Thyroid gland (tissue), 4 donors: Measurements from ENCODE around the gene HSPA4. TPM values are rescaled to one million over a fixed set of nuclear protein-coding genes. Genes with fewer than 3 reads are reported as not detected.

Source experiments
- DNase-seq, 2 donors: peaks; one replicate each; pipeline ENCODE4 v3.0.0-alpha.2; 2019
- H3K27ac ChIP-seq, 3 donors: fragments of 200-600 bp; sonication (generic); 1 replicate in 2 of 3; 2 replicates in 1 of 3; pipeline ENCODE4 v1.5.1; 2016 to 2019; ENCODE audit warnings: mild to moderate bottlenecking in 1 of 3, moderate library complexity in 1 of 3
- H3K27me3 ChIP-seq: fragments of 200-600 bp; sonication (generic); one replicate; pipeline ENCODE4 v1.5.1; 2019
- H3K36me3 ChIP-seq, 2 donors: fragments of 200-600 bp; sonication (generic); one replicate each; pipeline ENCODE4 v1.5.1; 2016 to 2019
- H3K4me1 ChIP-seq, 2 donors: fragments of 200-600 bp; sonication (generic); one replicate each; pipeline ENCODE4 v1.5.1; 2017 to 2019
- H3K4me3 ChIP-seq, 3 donors: fragments of 200-600 bp; sonication (generic); replicated peaks in 1 of 3; 1 replicate in 2 of 3; 2 replicates in 1 of 3; pipeline ENCODE4 v1.5.1; 2016; ENCODE audit warnings: mild to moderate bottlenecking in 1 of 3
- H3K9me3 ChIP-seq: fragments of 200-600 bp; sonication (generic); one replicate; pipeline ENCODE4 v1.5.1; 2017
- CTCF ChIP-seq, 6 experiments: fragments of 200-600 bp in 3 of 6; fragments of 450-650 bp in 3 of 6; sonication (generic) in 3 of 6; IDR thresholded peaks; one replicate each; pipeline ENCODE4 v1.5.1; 2016 to 2019; ENCODE audit warnings: antibody characterized with exemption in 6 of 6, mild to moderate bottlenecking in 2 of 6, inconsistent platforms in 1 of 6, moderate library complexity in 1 of 6
- POLR2A ChIP-seq, 2 donors: fragments of 450-650 bp; IDR thresholded peaks; one replicate each; pipeline ENCODE4 v1.6.1; 2017; ENCODE audit warnings: antibody characterized with exemption in 2 of 2, mild to moderate bottlenecking in 2 of 2, moderate library complexity in 1 of 2
- WGBS, 2 donors: methylation state at CpG; one replicate each; pipeline ENCODE4 v1.1.5; 2017; 5-methylcytosine and 5-hydroxymethylcytosine counted together
- intact Hi-C: fragments of 100-400 bp; cut with DNase I; formaldehyde crosslinking; loops from one replicate; pipeline ENCODE4 v1.15.1; 2023
- total RNA-seq, 4 donors: library from RNA; depleted of rRNA; stranded (reverse); fragments of >200 nt; gene quantifications; one replicate each; pipeline ENCODE4 v1.2.3, GENCODE V29; 2016

Gene HSPA4
- total RNA-seq, 4 donors from 2014 or later = 49.9 to 72.0 (median 70.5) TPM

GRCh38 chr5:133142782-133143181, 91.0 kb downstream of the HSPA4 start:
- TF ChIP-seq CTCF (IDR thresholded peaks at IDR 0.05) (no peak), POLR2A (IDR thresholded peaks at IDR 0.05) (no peak)
- no peaks in the 10 kb centered on the region for H3K9me3 ChIP-seq
- WGBS, 2 donors = 89 to 94% methylated on average over 6 of the region's 6 CpGs
- DNase-seq = no peak
- no peak overlapping the region for H3K4me3 ChIP-seq
- H3K27me3 ChIP-seq = no peaks in the 10 kb centered on the region
- H3K4me1 ChIP-seq = no peaks in the 10 kb centered on the region
- intact Hi-C loops = no loop called here
- H3K27ac ChIP-seq = no peak overlapping the region
- H3K36me3 ChIP-seq = no peaks in the 10 kb centered on the region

DNA sequence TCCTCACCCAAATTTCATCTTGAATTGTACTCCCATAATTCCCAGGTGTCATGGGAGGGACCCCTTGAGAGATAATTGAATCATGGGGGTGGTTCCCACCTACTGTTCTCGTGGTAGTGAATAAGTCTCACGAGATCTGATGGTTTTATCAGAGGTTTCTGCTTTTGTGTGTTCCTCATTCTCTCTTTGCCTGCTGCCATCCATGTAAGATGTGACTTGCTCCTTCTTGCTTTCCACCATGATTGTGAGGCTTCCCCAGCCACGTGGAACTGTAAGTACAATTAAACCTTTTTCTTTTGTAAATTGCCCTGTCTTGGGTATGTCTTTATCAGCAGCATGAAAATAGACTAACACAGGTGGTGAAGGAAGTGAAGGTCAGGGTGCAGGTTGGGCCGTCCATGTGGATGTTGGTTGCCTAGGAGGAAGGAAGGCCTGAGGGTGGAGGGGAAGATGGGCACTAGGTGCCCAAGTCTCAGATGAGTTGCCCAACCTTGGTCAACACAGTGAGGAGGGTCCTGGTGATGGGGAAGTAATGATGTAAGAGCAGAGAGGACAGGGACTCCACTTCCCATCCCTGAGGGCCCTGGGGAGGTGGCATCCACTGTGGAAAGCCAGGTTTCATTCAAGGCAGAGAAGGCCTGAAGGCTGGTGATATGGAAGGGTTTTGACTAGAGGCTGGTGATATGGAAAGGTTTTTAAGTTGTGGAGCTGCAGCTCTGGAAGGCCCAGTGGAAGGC, 92.6 kb downstream of the HSPA4 start:
- H3K9me3 ChIP-seq = no peaks in the 10 kb centered on the region
- no peak overlapping the region for H3K27ac ChIP-seq
- H3K36me3 ChIP-seq = no peaks in the 10 kb centered on the region
- no peaks in the 10 kb centered on the region for H3K27me3 ChIP-seq
- DNase-seq = no peak
- no peak for TF ChIP-seq CTCF (IDR thresholded peaks at IDR 0.05)
- no peak for TF ChIP-seq POLR2A (IDR thresholded peaks at IDR 0.05)
- WGBS, 2 donors = 76 to 80% methylated on average over 4 of the region's 4 CpGs
- H3K4me3 ChIP-seq = no peak overlapping the region
- intact Hi-C loops = no loop called here
- H3K4me1 ChIP-seq = no peaks in the 10 kb centered on the region

GRCh38 chr5:133145436-133146170, 93.8 kb downstream of the HSPA4 start:
- TF ChIP-seq CTCF (IDR thresholded peaks at IDR 0.05) (no peak), POLR2A (IDR thresholded peaks at IDR 0.05) (no peak)
- H3K27ac ChIP-seq = no peak overlapping the region
- DNase-seq = no peak
- H3K27me3 ChIP-seq = no peaks in the 10 kb centered on the region
- H3K9me3 ChIP-seq = no peaks in the 10 kb centered on the region
- no peaks in the 10 kb centered on the region for H3K36me3 ChIP-seq
- H3K4me1 ChIP-seq = no peaks in the 10 kb centered on the region
- intact Hi-C loops = no loop called here
- WGBS, 2 donors = 85 to 87% methylated on average over 11 of the region's 11 CpGs
- H3K4me3 ChIP-seq = no peak overlapping the region

- WGBS, 2 donors = 36 to 49% methylated on average over 7 of the region's 7 CpGs
- Histone ChIP-seq H3K9me3 (no peaks in the 10 kb centered on the region), H3K27ac (no peak overlapping the region), H3K27me3 (no peaks in the 10 kb centered on the region), H3K36me3 (no peaks in the 10 kb centered on the region), H3K4me3 (no peak overlapping the region), H3K4me1 (no peaks in the 10 kb centered on the region)
- DNase-seq = no peak
- intact Hi-C loops = no loop called here
- TF ChIP-seq CTCF (IDR thresholded peaks at IDR 0.05) (no peak), POLR2A (IDR thresholded peaks at IDR 0.05) (no peak)
Measured at GRCh38 chr5:133147411-133147810, 95.6 kb downstream of the HSPA4 start.
